NCI-H446 (cell line): Measurements from ENCODE around the gene ST6GALNAC4.

Experiments
- DNase-seq, 2 experiments: peaks; one replicate each; lab custom pipeline; 2025; lab: John Stamatoyannopoulos, UW

ST6GALNAC4 gene

GRCh38 chr9:127916720-127917581, at the start of gene ST6GALNAC4:
Gene ST6GALNAC4 (minus strand): TSS chr9:127917041. CDS start chr9:127916419, 622 bp downstream.
- DNase-seq, result peak; percentile 20 to 87

GRCh38 chr9:127965953-127966352, 49.1 kb upstream of the ST6GALNAC4 start:
- no peak for DNase-seq

- DNase-seq, result no peak
These were observed 46.7 kb upstream of the ST6GALNAC4 start for GRCh38 chr9:127963359-127964064.

- no peak for DNase-seq
These were observed 46.2 kb upstream of the ST6GALNAC4 start for GRCh38 chr9:127963041-127963358.

- DNase-seq, result no peak
These were observed 45.4 kb upstream of the ST6GALNAC4 start for GRCh38 chr9:127962278-127962677.

GRCh38 chr9:127961613-127962155, 44.8 kb upstream of the ST6GALNAC4 start:
- no peak for DNase-seq

- no peak for DNase-seq
These were observed 44.3 kb upstream of the ST6GALNAC4 start for GRCh38 chr9:127961155-127961490.

GRCh38 chr9:127960410-127961154, 43.7 kb upstream of the ST6GALNAC4 start:
- no peak for DNase-seq

GRCh38 chr9:127959841-127960409, 43.1 kb upstream of the ST6GALNAC4 start:
- DNase-seq, result no peak

GRCh38 chr9:127959398-127959797, 42.6 kb upstream of the ST6GALNAC4 start:
- no peak for DNase-seq

GRCh38 chr9:127958728-127959127, 41.9 kb upstream of the ST6GALNAC4 start:
- DNase-seq, result no peak

- DNase-seq, result peak in 1 of 2 experiments; percentile 30
These were observed 38.6 kb upstream of the ST6GALNAC4 start for GRCh38 chr9:127955294-127956015.

- DNase-seq, result no peak
These were observed 38.0 kb upstream of the ST6GALNAC4 start for GRCh38 chr9:127954831-127955293.

- DNase-seq, result no peak
These were observed 37.1 kb upstream of the ST6GALNAC4 start for GRCh38 chr9:127953768-127954505.

- no peak for DNase-seq
These were observed 36.3 kb upstream of the ST6GALNAC4 start for GRCh38 chr9:127953154-127953553.

- DNase-seq, result no peak
These were observed 33.9 kb upstream of the ST6GALNAC4 start for GRCh38 chr9:127950513-127951289.

- DNase-seq, result no peak
These were observed 33.1 kb upstream of the ST6GALNAC4 start for GRCh38 chr9:127949827-127950512.

- no peak for DNase-seq
These were observed 31.2 kb upstream of the ST6GALNAC4 start for GRCh38 chr9:127947841-127948710.
